Measurements from ENCODE around the gene STXBP6.

DNA sequence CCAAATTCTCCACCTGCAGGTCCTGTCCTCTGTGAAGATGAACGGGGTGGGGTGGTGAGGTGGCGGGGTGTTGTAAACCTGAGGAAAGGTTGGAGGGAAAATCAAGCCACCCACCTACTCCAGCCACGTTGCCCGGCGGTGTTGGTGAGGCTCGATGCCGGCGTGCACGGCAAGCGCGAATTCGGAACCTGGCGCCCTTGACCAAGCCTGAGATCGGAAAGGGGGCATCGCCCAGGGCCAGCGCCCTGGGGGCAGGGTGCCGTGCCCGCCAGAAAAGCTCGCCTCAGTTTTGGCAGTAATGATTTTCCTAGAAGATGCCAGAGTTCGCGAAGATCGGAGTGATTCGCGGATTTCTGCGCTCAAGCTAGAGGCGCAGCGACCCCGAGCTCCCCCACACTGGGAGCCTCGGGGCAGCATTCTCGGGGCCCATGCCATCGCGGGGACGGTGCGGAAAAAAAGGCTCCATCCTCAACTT is 817 bp downstream of the STXBP6 start:
- TF ChIP-seq, protein P1, sequence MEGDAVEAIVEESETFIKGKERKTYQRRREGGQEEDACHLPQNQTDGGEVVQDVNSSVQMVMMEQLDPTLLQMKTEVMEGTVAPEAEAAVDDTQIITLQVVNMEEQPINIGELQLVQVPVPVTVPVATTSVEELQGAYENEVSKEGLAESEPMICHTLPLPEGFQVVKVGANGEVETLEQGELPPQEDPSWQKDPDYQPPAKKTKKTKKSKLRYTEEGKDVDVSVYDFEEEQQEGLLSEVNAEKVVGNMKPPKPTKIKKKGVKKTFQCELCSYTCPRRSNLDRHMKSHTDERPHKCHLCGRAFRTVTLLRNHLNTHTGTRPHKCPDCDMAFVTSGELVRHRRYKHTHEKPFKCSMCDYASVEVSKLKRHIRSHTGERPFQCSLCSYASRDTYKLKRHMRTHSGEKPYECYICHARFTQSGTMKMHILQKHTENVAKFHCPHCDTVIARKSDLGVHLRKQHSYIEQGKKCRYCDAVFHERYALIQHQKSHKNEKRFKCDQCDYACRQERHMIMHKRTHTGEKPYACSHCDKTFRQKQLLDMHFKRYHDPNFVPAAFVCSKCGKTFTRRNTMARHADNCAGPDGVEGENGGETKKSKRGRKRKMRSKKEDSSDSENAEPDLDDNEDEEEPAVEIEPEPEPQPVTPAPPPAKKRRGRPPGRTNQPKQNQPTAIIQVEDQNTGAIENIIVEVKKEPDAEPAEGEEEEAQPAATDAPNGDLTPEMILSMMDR (IDR thresholded peaks at IDR 0.05): no peak
- TF ChIP-seq POLR2A (IDR thresholded peaks at IDR 0.05): no peak
- no peak for TF ChIP-seq EP300 (IDR thresholded peaks at IDR 0.05)
